Activated T-cell treated with anti-CD3 and anti-CD28 coated beads for 24 hours (primary cell): ENCODE data around the gene GRIK4.

Experiments used
- DNase-seq: peaks from one replicate; pipeline ENCODE4 v3.0.0-alpha.2; 2020; ENCODE audit warnings: low read depth

The GRIK4 gene

DNA sequence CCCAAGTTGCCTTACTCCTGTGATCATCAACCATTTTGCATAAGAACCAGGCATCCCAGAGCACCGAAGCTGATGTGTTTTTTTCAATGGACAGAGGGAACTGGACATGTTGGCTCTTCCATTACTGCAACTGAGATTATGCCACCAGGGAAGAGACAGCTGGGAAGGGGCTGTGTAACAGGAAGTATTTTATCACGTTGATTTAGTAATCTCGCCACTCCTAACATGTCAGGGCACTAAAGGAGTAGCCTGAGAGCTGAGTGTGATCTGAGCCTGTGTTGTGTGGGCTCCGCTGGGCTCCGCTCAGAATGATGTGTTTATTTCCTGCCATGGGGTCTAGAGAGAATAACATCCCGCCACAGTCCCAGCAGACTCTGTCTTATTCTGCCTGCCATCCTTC is 165.4 kb downstream of the GRIK4 start:
- no peak for DNase-seq

- DNase-seq: no peak
Measured at GRCh38 chr11:120680322-120680721, 168.8 kb downstream of the GRIK4 start.

DNA sequence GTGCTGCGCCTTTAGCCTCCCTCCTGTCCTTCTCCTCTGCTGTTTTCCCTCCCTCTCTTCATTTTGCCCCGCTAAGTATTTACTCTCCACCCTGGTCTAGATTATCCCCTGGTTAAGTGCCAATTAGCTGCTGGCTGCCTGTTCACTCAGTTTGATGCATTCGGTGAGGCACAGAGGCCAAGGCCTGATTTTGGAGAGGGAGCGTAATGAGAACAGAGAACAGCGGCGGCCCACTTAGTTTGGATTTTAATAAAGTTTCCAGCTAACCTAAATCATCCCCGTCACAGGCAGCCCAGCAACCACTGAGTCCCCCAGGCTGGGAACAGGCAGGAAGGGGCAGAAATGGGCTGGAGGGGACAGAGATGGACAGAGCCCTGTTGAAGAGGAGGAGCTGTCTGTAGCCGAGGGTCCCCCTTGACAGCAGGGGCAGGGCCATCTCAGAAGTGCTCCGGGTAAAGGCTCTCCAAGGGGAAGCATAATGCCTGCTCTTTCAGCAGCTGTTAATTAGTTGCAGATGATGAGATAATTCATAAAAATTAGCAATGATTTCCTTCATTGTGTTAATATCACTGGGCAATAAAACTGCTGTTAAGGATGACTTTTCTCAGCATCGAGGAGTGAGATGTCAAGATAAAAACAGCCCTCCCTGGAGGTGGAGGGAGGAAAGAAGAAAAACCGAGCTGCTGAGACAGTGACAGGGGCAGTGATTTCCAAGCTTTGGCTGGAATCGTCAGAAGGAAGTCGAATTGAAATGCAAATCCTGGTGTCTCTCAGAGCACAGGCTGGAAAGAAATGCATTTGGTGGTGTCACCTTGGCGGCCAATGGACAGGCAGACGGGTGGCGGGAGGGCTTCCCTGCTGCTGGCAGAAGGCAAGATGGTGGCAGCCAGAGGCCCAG is 170.1 kb downstream of the GRIK4 start:
- no peak for DNase-seq

DNA sequence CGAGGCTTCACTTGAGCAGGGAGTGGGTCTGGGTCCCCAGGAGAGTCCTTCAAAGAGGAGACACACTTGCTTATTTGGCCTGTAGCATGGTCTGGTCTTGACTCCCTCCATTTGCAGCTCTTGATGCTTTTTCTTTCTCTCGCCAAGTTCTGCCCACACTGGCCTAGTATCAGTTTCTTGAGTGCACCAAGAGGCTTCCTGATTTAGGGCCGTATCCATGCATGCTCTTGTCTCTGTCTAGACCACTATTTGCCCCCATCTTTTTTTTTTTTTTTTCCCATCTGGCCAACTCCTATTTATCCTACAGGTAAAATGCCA is 170.7 kb downstream of the GRIK4 start:
- DNase-seq: no peak

DNA sequence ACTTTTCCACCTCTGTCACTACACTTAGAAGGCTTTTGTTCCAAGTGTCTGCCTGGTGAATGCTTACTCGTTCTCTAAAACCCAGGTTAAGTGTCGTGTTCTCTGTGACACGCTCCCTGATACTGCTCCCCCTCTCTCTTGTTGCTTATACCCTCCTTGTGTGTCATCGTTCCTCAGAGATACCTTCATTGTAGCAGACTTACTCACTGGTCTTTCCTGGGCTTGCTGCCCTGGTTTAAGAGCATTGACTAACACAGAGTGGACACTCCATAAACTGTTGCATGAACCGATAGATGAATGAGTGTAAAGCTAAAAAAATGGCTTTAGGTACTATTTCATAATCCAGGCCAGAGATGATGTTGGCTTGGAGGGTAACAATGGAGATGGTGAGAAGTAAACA is 171.3 kb downstream of the GRIK4 start:
- DNase-seq: no peak

DNA sequence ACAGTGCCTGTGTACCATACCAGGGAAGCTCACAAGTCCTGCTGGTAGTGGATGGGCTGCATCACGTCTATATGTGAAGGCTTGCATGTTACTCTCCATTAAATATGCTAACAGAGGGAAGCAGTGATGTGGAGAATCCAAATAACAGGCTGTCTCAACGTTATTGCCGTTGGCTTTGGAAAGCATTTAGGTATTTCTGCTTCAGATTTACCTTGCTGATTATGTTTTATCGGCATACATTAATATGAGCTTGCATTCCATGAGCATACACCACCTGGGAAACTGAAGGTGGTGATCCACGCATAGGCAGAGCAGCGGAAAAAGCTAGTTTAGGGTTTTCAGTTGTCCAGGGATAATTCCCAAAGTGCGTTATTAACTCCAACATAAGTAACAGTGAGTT is 175.0 kb downstream of the GRIK4 start:
- DNase-seq: no peak

DNA sequence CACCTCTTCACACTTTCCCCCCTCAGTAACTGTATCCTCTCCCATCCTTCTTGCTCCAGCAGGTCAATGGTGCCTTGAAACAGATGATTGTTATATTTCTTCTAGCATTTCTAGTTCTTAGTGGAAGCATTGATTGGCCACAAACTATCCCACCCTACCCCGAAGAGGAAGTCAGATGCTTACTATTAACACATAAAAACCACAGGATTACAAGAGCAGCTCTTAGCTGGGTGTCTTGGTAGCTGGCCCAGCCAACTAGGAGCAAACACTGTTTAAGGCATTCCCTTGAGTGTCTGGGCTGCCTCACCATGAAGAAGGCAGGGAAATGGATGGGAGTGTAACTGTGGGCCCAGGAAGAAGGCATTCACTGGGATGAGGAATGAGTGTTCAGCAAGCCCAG is 176.6 kb downstream of the GRIK4 start:
- no peak for DNase-seq

- no peak for DNase-seq
Measured at GRCh38 chr11:120689596-120690275, 178.2 kb downstream of the GRIK4 start.

DNA sequence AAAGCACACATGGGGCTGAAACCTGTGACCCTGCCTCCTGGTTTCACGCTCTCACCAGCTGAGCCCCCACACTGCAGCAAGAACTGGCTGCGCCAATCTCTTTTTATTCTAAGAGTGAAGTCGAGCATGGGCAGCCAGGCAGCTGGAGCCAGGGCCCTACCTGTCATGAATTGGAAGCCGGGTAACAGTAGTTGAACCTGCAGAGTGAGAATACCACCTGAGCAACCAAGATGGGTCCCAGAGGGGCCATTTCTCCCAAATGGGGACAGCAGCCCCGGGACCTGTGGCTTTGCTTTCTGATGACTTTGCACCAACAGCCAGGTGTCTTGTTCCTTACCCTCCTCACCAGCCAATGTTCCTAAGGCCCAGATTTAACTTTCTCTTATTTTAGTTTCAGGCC is 178.9 kb downstream of the GRIK4 start:
- no peak for DNase-seq

- DNase-seq: no peak
Measured at GRCh38 chr11:120694726-120695125, 183.2 kb downstream of the GRIK4 start.

DNA sequence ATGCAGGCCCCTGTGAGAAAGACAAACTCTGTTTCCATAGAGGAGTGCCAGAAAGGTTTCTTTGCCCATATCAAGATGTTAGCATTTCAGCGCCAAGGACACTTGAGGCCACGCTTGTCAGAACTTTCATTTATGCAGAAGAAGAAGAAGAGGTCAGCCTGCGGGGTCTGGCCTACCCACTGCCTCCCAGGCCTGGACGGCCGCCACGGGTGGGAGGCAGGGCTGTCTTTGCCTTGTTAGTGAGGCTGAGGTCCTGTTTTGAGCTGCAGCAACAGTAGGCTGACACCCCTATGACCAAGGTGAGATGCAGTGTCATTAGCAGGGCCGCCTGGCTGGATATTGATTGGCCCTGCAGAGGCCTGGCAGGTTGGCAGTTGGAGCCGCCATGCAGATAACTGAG is 183.9 kb downstream of the GRIK4 start:
- DNase-seq: no peak

- DNase-seq: no peak
Measured at GRCh38 chr11:120695939-120696338, 184.4 kb downstream of the GRIK4 start.

GRCh38 chr11:120696597-120697218 is 185.2 kb downstream of the GRIK4 start:
- no peak for DNase-seq

DNA sequence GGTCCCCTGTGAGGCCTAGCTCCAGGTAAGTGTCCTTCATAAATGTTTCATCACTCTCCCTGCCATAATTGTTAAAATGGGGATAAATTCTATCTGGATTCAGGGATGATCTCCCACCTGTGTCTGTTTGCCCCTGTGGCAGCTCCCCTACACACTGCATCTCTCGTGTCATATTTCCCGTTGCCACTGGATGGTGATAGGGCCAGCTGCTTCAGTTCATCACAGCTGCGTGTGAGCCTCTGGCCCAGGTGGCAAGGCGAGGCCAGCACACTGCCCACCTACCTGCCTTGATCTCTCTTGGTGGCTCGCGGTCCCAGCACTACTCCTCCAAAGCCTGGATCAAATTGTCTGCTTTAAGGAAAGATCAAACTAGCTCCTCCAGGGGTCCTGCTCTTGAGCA is 187.4 kb downstream of the GRIK4 start:
- no peak for DNase-seq

DNA sequence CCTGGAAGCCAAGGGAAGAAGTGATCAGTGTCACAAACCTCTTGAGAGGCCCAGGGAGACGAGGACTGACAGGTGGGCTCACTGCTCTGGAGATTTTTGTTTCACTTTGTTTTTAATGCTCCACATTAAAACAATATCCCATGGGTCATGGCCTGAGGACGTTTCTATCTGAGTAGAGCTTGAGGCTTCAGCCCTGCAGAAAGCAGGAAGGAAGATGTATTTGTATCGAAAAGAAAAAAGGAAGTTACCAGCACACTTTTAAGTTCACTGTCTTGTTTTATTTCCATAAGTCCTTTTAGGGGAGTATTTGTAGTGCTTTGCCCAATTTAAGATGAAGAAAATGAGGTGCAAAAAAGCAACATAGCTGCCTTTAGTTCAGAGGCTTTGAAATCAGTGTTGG is 191.1 kb downstream of the GRIK4 start:
- no peak for DNase-seq

GRCh38 chr11:120703358-120704152 is 192.0 kb downstream of the GRIK4 start:
- no peak for DNase-seq

DNA sequence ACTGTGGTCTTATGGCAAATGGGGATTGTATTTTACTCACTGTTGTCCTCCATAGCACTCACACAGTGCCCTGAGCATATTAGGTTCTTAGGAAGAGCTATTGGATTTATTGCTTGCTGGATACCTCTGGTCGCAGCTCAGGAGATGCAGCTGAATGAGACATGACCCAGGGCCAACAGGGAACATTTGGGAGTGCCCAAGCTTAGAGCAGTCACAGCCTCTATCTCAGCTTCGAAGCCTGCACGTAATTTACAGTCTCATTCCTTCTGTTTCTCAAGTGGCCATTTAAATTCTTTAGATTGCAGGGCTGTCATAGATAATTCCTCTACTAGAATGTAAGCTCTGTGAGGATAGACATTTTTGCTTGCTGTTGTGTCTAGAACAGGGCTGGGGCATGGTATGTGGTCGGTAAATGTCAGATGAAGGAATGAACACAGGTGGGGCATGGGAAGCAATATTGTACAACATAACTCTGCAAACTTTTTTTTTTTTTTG is 192.8 kb downstream of the GRIK4 start:
- no peak for DNase-seq

- DNase-seq: no peak
Measured at GRCh38 chr11:120706257-120706656, 194.7 kb downstream of the GRIK4 start.

DNA sequence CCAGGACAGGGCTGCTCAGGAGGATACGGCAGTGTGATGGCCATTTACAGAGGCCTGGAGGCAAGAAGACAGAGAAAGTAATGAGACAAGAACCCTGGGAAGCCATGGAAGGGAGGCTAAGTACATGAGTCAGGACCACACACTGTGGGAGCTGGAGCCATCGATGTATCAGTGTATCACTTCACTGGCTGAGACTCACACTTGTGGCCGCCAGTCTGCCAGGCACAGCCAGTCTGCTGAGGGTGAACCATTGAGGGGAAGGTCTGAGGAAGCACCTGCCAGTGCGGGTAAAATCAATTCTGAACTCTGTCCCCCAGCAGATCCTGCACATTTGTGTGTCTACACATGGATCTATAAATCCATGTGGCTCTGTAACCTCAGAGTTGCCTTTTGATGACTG is 195.6 kb downstream of the GRIK4 start:
- DNase-seq: no peak

GRCh38 chr11:120707663-120708062 is 196.1 kb downstream of the GRIK4 start:
- DNase-seq: no peak

- DNase-seq: no peak
Measured at GRCh38 chr11:120708511-120709183, 197.1 kb downstream of the GRIK4 start.

DNA sequence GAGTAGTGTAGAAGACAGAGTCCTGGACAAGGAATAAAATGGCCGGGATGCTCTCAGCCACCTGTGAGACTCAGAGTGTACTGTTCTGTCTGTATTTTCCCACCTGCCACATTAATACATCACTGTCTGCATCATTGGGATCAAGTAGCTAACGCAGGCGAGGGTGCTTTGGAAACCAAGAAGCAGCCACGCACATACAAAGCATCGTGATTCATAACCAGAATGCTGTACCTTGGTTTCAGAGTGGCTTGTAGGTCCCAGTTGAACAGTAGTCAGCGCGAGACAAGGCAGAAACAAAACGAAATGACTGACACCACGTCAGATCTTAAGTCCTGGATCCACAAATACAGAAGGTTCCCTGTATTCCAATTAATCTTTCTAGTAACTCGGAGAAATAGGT is 198.3 kb downstream of the GRIK4 start:
- DNase-seq: no peak
